Astrocyte (in vitro differentiated cells and primary cell): ENCODE data around the gene TMEM14A.

Experiments
- EZH2 ChIP-seq: IDR thresholded peaks from 2 replicates; pipeline ENCODE4 v1.6.1; 2012; ENCODE audit warnings: mild to moderate bottlenecking, low read length, inconsistent platforms; ENCODE audit not compliant: insufficient read depth
- TF ChIP-seq, protein P1 (sequence below): IDR thresholded peaks from 2 replicates; pipeline ENCODE4 v1.5.1; 2011; ENCODE audit warnings: low read depth, mild to moderate bottlenecking, inconsistent platforms, low read length, moderate library complexity; ENCODE audit not compliant: insufficient read depth

DNA sequence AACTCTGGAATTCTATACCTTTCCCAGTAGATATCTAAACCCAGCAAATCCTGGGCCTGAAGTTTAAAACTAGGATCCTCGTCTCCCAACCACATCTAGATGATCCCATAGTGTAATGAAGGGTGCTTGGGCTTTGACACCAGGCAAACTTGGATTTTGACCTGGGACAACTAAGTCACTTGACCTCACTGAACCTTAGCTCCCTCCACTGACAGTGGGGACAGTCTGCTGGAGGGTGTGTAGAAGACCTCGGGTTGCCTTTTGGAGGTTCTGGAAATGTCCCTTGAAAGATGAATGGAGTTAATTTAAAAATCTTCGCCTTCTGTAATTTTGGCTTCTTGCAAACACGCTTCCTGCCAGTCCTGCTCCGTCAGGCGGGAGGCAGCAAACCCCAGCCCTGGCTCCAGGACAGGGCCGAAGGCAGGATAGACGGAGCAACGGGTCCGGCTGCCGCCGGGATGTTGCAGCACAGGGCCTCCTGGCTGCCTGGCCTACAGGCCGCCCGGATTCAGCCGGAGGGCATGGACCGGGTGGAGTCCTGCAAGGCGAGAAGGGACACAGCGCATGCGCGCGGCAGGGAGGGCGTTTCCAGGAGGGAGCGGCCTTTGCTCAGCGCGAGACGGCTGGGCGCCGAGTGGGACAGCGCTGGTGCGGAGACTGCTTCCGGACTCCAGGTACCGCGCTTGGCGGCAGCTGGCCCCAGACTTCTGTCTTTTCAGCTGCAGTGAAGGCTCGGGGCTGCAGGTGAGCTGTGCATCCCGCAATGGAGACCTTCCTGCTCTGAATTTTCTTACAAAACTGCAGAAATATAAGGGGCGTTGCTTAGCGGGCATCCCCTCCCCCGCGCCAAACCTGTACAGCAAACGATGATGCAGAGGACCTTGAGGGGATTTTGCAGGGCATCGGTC lies at the start of gene TMEM14A:
- TF ChIP-seq, protein P1, sequence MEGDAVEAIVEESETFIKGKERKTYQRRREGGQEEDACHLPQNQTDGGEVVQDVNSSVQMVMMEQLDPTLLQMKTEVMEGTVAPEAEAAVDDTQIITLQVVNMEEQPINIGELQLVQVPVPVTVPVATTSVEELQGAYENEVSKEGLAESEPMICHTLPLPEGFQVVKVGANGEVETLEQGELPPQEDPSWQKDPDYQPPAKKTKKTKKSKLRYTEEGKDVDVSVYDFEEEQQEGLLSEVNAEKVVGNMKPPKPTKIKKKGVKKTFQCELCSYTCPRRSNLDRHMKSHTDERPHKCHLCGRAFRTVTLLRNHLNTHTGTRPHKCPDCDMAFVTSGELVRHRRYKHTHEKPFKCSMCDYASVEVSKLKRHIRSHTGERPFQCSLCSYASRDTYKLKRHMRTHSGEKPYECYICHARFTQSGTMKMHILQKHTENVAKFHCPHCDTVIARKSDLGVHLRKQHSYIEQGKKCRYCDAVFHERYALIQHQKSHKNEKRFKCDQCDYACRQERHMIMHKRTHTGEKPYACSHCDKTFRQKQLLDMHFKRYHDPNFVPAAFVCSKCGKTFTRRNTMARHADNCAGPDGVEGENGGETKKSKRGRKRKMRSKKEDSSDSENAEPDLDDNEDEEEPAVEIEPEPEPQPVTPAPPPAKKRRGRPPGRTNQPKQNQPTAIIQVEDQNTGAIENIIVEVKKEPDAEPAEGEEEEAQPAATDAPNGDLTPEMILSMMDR: no peak
- no peak for TF ChIP-seq EZH2
